DND-41 (cell line): ENCODE data around the gene PAFAH2.

Source experiments
- ATAC-seq: fragments of 200-7000 bp; cut with Tn5 transposase; 3 replicates; pipeline ENCODE4 v1.9.1; 2021; ENCODE audit warnings: low read depth; ENCODE audit not compliant: insufficient read depth
- DNase-seq: peaks from one replicate; pipeline ENCODE4 v3.0.0-alpha.2; 2020
- H2AFZ ChIP-seq: 2 replicates; pipeline ENCODE4 v1.6.0; 2012; ENCODE audit warnings: low read depth, low read length
- H3K27ac ChIP-seq: 2 replicates; pipeline ENCODE4 v1.5.1; 2012; ENCODE audit warnings: low read length, inconsistent platforms
- H3K27me3 ChIP-seq: fragments of 200-600 bp; sonication (generic); 2 replicates; pipeline ENCODE4 v1.6.0; 2012; ENCODE audit warnings: low read length, mild to moderate bottlenecking, inconsistent platforms; ENCODE audit not compliant: insufficient read depth, poor library complexity
- H3K36me3 ChIP-seq: 2 replicates; pipeline ENCODE4 v1.5.1; 2012; ENCODE audit warnings: low read length, inconsistent platforms; ENCODE audit not compliant: insufficient read depth
- H3K4me1 ChIP-seq: 2 replicates; pipeline ENCODE4 v1.5.1; 2012; ENCODE audit warnings: mild to moderate bottlenecking, low read length; ENCODE audit not compliant: insufficient read depth
- H3K4me2 ChIP-seq: 2 replicates; pipeline ENCODE4 v1.6.0; 2012; ENCODE audit warnings: mild to moderate bottlenecking, moderate library complexity, low read length, inconsistent platforms; ENCODE audit not compliant: insufficient read depth
- H3K4me3 ChIP-seq, 2 experiments: fragments of 200-600 bp in 1 of 2; shearing (Covaris generic) in 1 of 2; 2 replicates each; pipeline ENCODE4 v1.5.1; 2012 to 2016; ENCODE audit warnings: inconsistent platforms in 2 of 2, low read length in 2 of 2, mild to moderate bottlenecking in 2 of 2, low read depth in 1 of 2, moderate library complexity in 1 of 2
- H3K79me2 ChIP-seq: 2 replicates; pipeline ENCODE4 v1.6.0; 2012; ENCODE audit warnings: low read length, inconsistent platforms; ENCODE audit not compliant: insufficient read depth
- H3K9ac ChIP-seq: 2 replicates; pipeline ENCODE4 v1.6.0; 2012; ENCODE audit warnings: low read depth, mild to moderate bottlenecking, inconsistent platforms, low read length, moderate library complexity
- H3K9me3 ChIP-seq: 2 replicates; pipeline ENCODE4 v1.5.1; 2012; ENCODE audit warnings: low read length, moderate library complexity, mild to moderate bottlenecking, inconsistent platforms; ENCODE audit not compliant: insufficient read depth, severe bottlenecking
- H4K20me1 ChIP-seq: 2 replicates; pipeline ENCODE4 v1.6.0; 2012; ENCODE audit warnings: low read length; ENCODE audit not compliant: insufficient read depth
- EZH2 ChIP-seq: IDR thresholded peaks from 3 replicates; pipeline ENCODE4 v1.6.1; 2012; ENCODE audit warnings: borderline replicate concordance, low read depth, mild to moderate bottlenecking, moderate library complexity, low read length, inconsistent platforms; ENCODE audit not compliant: severe bottlenecking
- TF ChIP-seq, protein P1 (sequence below): IDR thresholded peaks from 2 replicates; pipeline ENCODE4 v1.5.1; 2012; ENCODE audit warnings: borderline replicate concordance, low read length, moderate library complexity, mild to moderate bottlenecking; ENCODE audit not compliant: poor library complexity, severe bottlenecking; ENCODE audit errors: extremely low read depth

PAFAH2 gene

DNA sequence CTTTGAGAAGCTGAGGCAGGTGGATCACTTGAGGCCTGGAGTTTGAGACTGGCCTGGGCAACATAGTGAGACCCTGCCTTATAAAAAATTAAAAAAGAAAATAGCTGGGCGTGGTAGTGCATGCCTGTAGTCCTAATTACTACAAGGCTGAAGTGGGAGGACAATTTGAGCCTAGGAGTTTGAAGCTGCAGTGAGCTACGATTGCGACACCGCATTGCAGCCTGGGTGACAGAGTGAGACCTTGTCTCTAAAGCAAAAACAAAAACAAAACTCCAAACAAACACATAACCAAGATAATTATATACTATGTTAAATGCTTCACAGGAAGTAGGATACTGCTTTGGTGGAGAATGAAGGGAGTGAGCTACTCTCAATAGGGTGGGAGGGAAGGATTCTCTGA is 5.4 kb upstream of the PAFAH2 start:
- ATAC-seq = no peak
- Histone ChIP-seq H3K4me1 (peaks cover 6% of the 10 kb centered on the region), H3K79me2 (no peaks in the 10 kb centered on the region), H4K20me1 (no peaks in the 10 kb centered on the region), H3K27me3 (no peaks in the 10 kb centered on the region), H3K4me2 (no peak overlapping the region), H3K27ac (no peak overlapping the region), H3K4me3 (no peak overlapping the region), H3K9me3 (no peaks in the 10 kb centered on the region), H3K36me3 (no peaks in the 10 kb centered on the region), H2AFZ (no peak overlapping the region), H3K9ac (no peak overlapping the region)
- TF ChIP-seq, protein P1, sequence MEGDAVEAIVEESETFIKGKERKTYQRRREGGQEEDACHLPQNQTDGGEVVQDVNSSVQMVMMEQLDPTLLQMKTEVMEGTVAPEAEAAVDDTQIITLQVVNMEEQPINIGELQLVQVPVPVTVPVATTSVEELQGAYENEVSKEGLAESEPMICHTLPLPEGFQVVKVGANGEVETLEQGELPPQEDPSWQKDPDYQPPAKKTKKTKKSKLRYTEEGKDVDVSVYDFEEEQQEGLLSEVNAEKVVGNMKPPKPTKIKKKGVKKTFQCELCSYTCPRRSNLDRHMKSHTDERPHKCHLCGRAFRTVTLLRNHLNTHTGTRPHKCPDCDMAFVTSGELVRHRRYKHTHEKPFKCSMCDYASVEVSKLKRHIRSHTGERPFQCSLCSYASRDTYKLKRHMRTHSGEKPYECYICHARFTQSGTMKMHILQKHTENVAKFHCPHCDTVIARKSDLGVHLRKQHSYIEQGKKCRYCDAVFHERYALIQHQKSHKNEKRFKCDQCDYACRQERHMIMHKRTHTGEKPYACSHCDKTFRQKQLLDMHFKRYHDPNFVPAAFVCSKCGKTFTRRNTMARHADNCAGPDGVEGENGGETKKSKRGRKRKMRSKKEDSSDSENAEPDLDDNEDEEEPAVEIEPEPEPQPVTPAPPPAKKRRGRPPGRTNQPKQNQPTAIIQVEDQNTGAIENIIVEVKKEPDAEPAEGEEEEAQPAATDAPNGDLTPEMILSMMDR = no peak
- no peak for TF ChIP-seq EZH2
- no peak for DNase-seq

DNA sequence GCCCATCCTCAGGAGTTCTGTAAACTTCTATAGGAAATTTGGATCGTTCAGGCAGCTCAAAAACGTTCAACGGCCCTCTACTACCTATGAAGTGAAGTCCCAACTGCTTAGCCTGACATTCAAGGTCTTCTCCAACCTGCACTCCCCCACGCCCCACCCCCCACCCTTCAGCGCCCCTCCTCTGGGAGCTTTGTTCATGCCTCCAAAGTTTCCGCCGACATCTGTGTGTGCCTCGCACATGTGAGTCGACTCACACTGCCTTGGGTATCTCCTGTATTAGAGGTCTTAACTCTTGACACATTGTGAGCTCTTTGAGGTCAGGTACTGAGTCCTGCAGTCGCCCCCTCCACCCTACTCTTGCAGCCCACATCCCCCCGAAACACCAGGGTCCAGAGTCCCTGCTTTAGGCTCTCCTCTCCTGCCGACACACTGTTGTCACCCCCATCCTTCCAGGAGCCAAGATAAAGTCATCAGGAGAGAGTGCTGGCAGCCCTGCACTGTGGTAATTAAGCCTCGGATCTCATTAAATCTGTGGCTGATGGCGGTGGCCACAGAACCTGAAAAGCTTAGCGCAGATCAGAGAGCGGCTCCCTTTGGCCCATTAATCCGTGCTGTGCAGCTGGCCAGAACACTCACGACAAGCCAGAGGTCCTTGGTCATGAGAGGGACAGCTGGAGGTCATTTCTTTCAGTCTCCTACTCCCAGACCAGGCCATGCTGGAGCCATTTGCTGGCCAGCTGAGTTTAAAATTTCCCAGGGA is 1.4 kb upstream of the PAFAH2 start:
- Histone ChIP-seq H3K27me3 (no peaks in the 10 kb centered on the region), H3K36me3 (no peaks in the 10 kb centered on the region), H3K4me1 (peaks cover 42% of the 10 kb centered on the region), H3K4me3 (no peak overlapping the region), H3K4me2 (no peak overlapping the region), H2AFZ (peak overlapping the region; percentile 95), H3K9me3 (no peaks in the 10 kb centered on the region), H3K27ac (peak overlapping the region; percentile 75), H4K20me1 (no peaks in the 10 kb centered on the region), H3K79me2 (peaks cover 34% of the 10 kb centered on the region), H3K9ac (0 out of 2 replicates have a peak overlapping the region, but pooled peaks have one; percentile 48)
- no peak for TF ChIP-seq EZH2
- TF ChIP-seq, protein P1 = no peak
- ATAC-seq = no peak
- DNase-seq = no peak

DNA sequence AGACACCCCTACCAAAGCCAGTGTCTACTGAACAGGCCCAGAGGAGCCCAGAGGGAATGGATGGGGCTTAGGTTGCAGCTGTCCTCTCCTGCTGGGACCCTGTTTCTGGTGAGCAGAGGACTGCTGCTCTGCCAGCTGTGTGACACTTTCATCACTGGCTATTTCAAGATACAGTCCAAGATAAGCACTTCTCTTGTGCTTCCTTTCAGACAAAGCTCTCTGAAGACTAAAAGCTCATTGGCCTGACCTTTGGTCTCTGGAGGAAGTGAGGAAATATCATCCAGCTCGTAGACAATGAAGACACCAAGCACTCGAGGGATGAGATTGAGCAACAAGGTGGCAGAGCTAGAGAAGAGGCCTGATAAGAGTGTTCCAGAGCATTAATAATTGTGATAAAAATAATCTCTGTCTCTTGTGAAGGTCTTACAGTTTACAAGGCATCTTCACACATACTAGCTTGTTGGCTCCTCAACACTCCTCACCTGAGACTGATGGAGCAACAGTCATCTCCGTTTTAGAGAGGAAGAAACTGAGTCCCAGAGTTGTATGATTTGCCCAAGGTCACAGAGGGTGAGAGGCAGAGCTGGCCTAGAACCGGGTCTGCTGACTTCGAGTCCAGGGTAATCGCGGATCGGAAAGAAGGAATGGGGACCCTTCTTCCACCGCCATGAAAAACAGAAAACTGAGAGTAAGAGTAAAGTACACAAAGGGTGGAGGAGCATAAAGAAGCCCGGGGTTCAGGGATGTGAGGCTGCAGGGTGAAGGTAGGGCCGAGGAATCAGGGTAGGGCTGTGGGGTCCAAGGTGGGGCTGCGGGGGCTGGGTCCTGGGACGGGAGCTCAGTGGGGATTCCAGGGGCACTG is 666 bp downstream of the PAFAH2 start:
- TF ChIP-seq, protein P1 = no peak
- TF ChIP-seq EZH2 = no peak
- H3K36me3 ChIP-seq = no peaks in the 10 kb centered on the region
- peaks cover 62% of the 10 kb centered on the region for H3K4me1 ChIP-seq
- no peaks in the 10 kb centered on the region for H4K20me1 ChIP-seq
- ATAC-seq = peak; percentile 30
- H2AFZ ChIP-seq = peak overlapping the region; percentile 50
- no peaks in the 10 kb centered on the region for H3K9me3 ChIP-seq
- peak overlapping the region; percentile 40 to 66 for H3K4me3 ChIP-seq
- DNase-seq = peak; percentile 69
- H3K9ac ChIP-seq = peak overlapping the region; percentile 68
- no peaks in the 10 kb centered on the region for H3K27me3 ChIP-seq
- peaks cover 42% of the 10 kb centered on the region for H3K79me2 ChIP-seq
- peak overlapping the region; percentile 98 for H3K27ac ChIP-seq
- H3K4me2 ChIP-seq = peak overlapping the region; percentile 74
